ENCODE data around the gene SLC15A3. TPM values are rescaled to one million over a fixed set of nuclear protein-coding genes. Genes with fewer than 3 reads are reported as not detected.

SLC15A3 gene
- total and polyA plus RNA-seq, 2 experiments from 2014 or later = 14.2 to 15.8 TPM

DNA sequence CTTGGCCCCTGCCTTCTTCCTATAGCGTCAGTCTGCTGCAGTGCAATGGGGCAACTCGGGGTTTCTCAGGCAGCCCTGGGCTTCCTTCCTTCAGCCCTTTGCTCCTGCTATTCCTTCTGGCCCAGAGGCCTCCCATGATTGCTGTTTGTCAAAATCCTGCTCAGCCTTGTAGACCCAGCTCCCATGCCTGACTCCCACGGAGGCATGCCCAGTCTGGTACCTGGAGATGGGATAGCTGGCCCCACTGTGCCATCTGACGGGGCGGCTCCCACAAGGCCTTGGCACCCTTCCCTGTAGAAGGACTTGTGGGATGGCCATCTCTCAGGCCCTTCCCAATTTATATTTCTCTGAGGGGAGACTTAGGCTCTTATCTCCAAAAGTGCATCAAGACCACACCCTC, 18.9 kb upstream of the SLC15A3 start:
- Histone ChIP-seq H4K20me1 (replicated peaks; ENCODE audit: insufficient read depth) (no peaks in the 10 kb centered on the region), H2AFZ (peak overlapping the region; percentile 59), H3K4me2 (no peak overlapping the region), H3F3A (replicated peaks; ENCODE audit: low read depth) (no peaks in the 10 kb centered on the region), H3K27ac (ENCODE audit: low read depth) (no peak overlapping the region), H3K36me3 (ENCODE audit: insufficient read depth) (no peaks in the 10 kb centered on the region), H3K9me2 (ENCODE audit: insufficient read depth) (peaks cover 5% of the 10 kb centered on the region; the same call in 1 of the 2 replicates), H3K4me1 (ENCODE audit: insufficient read depth) (no peaks in the 10 kb centered on the region), H3K27me3 (ENCODE audit: insufficient read depth) (no peaks in the 10 kb centered on the region), H3K79me2 (replicated peaks; ENCODE audit: insufficient read depth) (no peaks in the 10 kb centered on the region), H3K4me3 (no peak overlapping the region)
- TF ChIP-seq ZNF114 (CRISPR knock-in tag; IDR thresholded peaks at IDR 0.05) = no peak
- TF ChIP-seq POLR2AphosphoS5 (IDR thresholded peaks at IDR 0.05; ENCODE audit: low read depth) = no peak
- no peak for TF ChIP-seq EZH2phosphoT487 (IDR thresholded peaks at IDR 0.05; ENCODE audit: unreplicated experiment)
- no peak for TF ChIP-seq NANOG (IDR thresholded peaks at IDR 0.05; ENCODE audit: borderline replicate concordance)
- TF ChIP-seq CREB1 (CRISPR knock-in tag; IDR thresholded peaks at IDR 0.05; ENCODE audit: low read depth) = no peak
- TF ChIP-seq, protein P1, sequence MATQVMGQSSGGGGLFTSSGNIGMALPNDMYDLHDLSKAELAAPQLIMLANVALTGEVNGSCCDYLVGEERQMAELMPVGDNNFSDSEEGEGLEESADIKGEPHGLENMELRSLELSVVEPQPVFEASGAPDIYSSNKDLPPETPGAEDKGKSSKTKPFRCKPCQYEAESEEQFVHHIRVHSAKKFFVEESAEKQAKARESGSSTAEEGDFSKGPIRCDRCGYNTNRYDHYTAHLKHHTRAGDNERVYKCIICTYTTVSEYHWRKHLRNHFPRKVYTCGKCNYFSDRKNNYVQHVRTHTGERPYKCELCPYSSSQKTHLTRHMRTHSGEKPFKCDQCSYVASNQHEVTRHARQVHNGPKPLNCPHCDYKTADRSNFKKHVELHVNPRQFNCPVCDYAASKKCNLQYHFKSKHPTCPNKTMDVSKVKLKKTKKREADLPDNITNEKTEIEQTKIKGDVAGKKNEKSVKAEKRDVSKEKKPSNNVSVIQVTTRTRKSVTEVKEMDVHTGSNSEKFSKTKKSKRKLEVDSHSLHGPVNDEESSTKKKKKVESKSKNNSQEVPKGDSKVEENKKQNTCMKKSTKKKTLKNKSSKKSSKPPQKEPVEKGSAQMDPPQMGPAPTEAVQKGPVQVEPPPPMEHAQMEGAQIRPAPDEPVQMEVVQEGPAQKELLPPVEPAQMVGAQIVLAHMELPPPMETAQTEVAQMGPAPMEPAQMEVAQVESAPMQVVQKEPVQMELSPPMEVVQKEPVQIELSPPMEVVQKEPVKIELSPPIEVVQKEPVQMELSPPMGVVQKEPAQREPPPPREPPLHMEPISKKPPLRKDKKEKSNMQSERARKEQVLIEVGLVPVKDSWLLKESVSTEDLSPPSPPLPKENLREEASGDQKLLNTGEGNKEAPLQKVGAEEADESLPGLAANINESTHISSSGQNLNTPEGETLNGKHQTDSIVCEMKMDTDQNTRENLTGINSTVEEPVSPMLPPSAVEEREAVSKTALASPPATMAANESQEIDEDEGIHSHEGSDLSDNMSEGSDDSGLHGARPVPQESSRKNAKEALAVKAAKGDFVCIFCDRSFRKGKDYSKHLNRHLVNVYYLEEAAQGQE (IDR thresholded peaks at IDR 0.05; ENCODE audit: unreplicated experiment) = no peak
- TF ChIP-seq, protein P2, sequence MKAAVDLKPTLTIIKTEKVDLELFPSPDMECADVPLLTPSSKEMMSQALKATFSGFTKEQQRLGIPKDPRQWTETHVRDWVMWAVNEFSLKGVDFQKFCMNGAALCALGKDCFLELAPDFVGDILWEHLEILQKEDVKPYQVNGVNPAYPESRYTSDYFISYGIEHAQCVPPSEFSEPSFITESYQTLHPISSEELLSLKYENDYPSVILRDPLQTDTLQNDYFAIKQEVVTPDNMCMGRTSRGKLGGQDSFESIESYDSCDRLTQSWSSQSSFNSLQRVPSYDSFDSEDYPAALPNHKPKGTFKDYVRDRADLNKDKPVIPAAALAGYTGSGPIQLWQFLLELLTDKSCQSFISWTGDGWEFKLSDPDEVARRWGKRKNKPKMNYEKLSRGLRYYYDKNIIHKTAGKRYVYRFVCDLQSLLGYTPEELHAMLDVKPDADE (IDR thresholded peaks at IDR 0.05) = no peak
- no peak for TF ChIP-seq ZNF331 (CRISPR knock-in tag; IDR thresholded peaks at IDR 0.05; ENCODE audit: low read depth)
- TF ChIP-seq STAT1 (IDR thresholded peaks at IDR 0.05; ENCODE audit: unreplicated experiment) = no peak
- no peak for TF ChIP-seq JUNB (IDR thresholded peaks at IDR 0.05; ENCODE audit: unreplicated experiment)
- TF ChIP-seq ZNF462 (CRISPR knock-in tag; IDR thresholded peaks at IDR 0.05) = no peak
- no peak for TF ChIP-seq CTCF (conservative IDR thresholded peaks at IDR 0.05; ENCODE audit: low read depth in 2 of 2)
- TF ChIP-seq EZH2 (IDR thresholded peaks at IDR 0.05; ENCODE audit: low read depth, unreplicated experiment) = no peak
- DNase-seq (ENCODE audit: low spot score) = no peak
- H3K4me3 Mint-ChIP-seq = no peak overlapping the region
- H3K9me3 Mint-ChIP-seq = peaks cover 23% of the 10 kb centered on the region
- ATAC-seq = no peak
- no peaks in the 10 kb centered on the region for H3K4me1 Mint-ChIP-seq
- peaks cover 4% of the 10 kb centered on the region; the same call in 1 of the 3 replicates for H3K36me3 Mint-ChIP-seq (ENCODE audit: low read depth)
- H3K27me3 Mint-ChIP-seq (ENCODE audit: insufficient read depth, low read depth, poor library complexity) = no peaks in the 10 kb centered on the region
- no peak overlapping the region for H3K27ac Mint-ChIP-seq
